Liver (tissue), 3 donors: Measurements from ENCODE around the gene LRRC51.

Experiments
- EGR1 ChIP-seq, 2 donors: IDR thresholded peaks; 2 replicates each; pipeline ENCODE4 v1.6.1; 2016 to 2018; ENCODE audit warnings: antibody characterized with exemption in 2 of 2, low read depth in 2 of 2
- GABPA ChIP-seq, 2 donors: IDR thresholded peaks in 1 of 2; conservative IDR thresholded peaks in 1 of 2; 2 replicates each; pipeline ENCODE4 v1.6.1; 2016; ENCODE audit warnings: antibody characterized with exemption in 2 of 2, mild to moderate bottlenecking in 1 of 2, moderate library complexity in 1 of 2
- HNF4A ChIP-seq, 2 donors: conservative IDR thresholded peaks; 2 replicates each; pipeline ENCODE4 v1.6.1; 2016; ENCODE audit warnings: antibody characterized with exemption in 2 of 2, mild to moderate bottlenecking in 2 of 2
- JUND ChIP-seq, 2 donors: IDR thresholded peaks; 2 replicates each; pipeline ENCODE4 v1.6.1; 2016; ENCODE audit warnings: antibody characterized with exemption in 2 of 2
- RAD21 ChIP-seq, 2 donors: IDR thresholded peaks; 2 replicates each; pipeline ENCODE4 v1.6.1; 2016; ENCODE audit warnings: antibody characterized with exemption in 2 of 2, mild to moderate bottlenecking in 2 of 2
- RXRA ChIP-seq, 2 donors: IDR thresholded peaks; 2 replicates each; pipeline ENCODE4 v1.6.1; 2017 to 2018; ENCODE audit warnings: antibody characterized with exemption in 2 of 2, mild to moderate bottlenecking in 1 of 2
- TAF1 ChIP-seq: conservative IDR thresholded peaks from 2 replicates; pipeline ENCODE4 v1.6.1; 2016; ENCODE audit warnings: antibody characterized with exemption, mild to moderate bottlenecking
- YY1 ChIP-seq: IDR thresholded peaks from 2 replicates; pipeline ENCODE4 v1.6.1; 2016; ENCODE audit warnings: antibody characterized with exemption, mild to moderate bottlenecking
- TF ChIP-seq, protein P1 (sequence below): fragments of 150-350 bp; IDR thresholded peaks from 2 replicates; pipeline ENCODE4 v1.5.1; 2017; ENCODE audit warnings: improper control_type of control experiment, low read depth, low read length; ENCODE audit not compliant: missing input control
- TF ChIP-seq, protein P2 (sequence below): IDR thresholded peaks from 2 replicates; pipeline ENCODE4 v1.6.1; 2016; ENCODE audit warnings: antibody characterized with exemption
- TF ChIP-seq, protein P3 (sequence below): IDR thresholded peaks from 2 replicates; pipeline ENCODE4 v1.6.1; 2016; ENCODE audit warnings: antibody characterized with exemption, mild to moderate bottlenecking
- TF ChIP-seq, protein P4 (sequence below): IDR thresholded peaks from 2 replicates; pipeline ENCODE4 v1.6.1; 2016; ENCODE audit warnings: antibody characterized with exemption
- donor health status: healthy.
- donor health status: healthy.

DNA sequence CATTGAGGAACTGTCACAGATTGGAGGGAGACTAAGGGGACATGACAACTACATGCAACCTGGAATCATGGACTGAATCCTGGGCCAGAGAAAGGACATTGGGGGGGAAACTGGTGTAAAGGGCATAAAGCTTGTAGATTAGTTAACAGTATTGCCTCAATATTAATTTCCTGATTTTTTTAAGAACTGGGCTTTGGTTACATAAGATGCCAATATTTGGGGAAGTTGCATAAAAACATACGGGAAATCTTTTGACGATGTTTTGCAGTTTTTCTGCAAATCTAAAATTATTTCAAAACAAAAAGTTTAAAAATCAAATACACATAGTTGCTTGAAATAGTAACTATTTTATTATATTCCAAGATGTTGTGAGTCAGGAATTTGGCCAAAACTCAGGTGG is 52.0 kb downstream of the LRRC51 start:
- TF ChIP-seq, protein P1, sequence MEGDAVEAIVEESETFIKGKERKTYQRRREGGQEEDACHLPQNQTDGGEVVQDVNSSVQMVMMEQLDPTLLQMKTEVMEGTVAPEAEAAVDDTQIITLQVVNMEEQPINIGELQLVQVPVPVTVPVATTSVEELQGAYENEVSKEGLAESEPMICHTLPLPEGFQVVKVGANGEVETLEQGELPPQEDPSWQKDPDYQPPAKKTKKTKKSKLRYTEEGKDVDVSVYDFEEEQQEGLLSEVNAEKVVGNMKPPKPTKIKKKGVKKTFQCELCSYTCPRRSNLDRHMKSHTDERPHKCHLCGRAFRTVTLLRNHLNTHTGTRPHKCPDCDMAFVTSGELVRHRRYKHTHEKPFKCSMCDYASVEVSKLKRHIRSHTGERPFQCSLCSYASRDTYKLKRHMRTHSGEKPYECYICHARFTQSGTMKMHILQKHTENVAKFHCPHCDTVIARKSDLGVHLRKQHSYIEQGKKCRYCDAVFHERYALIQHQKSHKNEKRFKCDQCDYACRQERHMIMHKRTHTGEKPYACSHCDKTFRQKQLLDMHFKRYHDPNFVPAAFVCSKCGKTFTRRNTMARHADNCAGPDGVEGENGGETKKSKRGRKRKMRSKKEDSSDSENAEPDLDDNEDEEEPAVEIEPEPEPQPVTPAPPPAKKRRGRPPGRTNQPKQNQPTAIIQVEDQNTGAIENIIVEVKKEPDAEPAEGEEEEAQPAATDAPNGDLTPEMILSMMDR = no peak
- TF ChIP-seq, protein P2, sequence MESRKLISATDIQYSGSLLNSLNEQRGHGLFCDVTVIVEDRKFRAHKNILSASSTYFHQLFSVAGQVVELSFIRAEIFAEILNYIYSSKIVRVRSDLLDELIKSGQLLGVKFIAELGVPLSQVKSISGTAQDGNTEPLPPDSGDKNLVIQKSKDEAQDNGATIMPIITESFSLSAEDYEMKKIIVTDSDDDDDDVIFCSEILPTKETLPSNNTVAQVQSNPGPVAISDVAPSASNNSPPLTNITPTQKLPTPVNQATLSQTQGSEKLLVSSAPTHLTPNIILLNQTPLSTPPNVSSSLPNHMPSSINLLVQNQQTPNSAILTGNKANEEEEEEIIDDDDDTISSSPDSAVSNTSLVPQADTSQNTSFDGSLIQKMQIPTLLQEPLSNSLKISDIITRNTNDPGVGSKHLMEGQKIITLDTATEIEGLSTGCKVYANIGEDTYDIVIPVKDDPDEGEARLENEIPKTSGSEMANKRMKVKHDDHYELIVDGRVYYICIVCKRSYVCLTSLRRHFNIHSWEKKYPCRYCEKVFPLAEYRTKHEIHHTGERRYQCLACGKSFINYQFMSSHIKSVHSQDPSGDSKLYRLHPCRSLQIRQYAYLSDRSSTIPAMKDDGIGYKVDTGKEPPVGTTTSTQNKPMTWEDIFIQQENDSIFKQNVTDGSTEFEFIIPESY = no peak
- TF ChIP-seq RXRA (IDR thresholded peaks at IDR 0.05) (no peak), TAF1 (no peak), RAD21 (IDR thresholded peaks at IDR 0.05) (no peak), YY1 (no peak), HNF4A (conservative IDR thresholded peaks at IDR 0.05) (no peak), EGR1 (IDR thresholded peaks at IDR 0.05; ENCODE audit: low read depth in 2 of 2) (no peak), JUND (IDR thresholded peaks at IDR 0.05) (no peak), GABPA (IDR thresholded peaks at IDR 0.05 in 1 of 2, conservative IDR thresholded peaks at IDR 0.05 in 1 of 2) (no peak)
- TF ChIP-seq, protein P3, sequence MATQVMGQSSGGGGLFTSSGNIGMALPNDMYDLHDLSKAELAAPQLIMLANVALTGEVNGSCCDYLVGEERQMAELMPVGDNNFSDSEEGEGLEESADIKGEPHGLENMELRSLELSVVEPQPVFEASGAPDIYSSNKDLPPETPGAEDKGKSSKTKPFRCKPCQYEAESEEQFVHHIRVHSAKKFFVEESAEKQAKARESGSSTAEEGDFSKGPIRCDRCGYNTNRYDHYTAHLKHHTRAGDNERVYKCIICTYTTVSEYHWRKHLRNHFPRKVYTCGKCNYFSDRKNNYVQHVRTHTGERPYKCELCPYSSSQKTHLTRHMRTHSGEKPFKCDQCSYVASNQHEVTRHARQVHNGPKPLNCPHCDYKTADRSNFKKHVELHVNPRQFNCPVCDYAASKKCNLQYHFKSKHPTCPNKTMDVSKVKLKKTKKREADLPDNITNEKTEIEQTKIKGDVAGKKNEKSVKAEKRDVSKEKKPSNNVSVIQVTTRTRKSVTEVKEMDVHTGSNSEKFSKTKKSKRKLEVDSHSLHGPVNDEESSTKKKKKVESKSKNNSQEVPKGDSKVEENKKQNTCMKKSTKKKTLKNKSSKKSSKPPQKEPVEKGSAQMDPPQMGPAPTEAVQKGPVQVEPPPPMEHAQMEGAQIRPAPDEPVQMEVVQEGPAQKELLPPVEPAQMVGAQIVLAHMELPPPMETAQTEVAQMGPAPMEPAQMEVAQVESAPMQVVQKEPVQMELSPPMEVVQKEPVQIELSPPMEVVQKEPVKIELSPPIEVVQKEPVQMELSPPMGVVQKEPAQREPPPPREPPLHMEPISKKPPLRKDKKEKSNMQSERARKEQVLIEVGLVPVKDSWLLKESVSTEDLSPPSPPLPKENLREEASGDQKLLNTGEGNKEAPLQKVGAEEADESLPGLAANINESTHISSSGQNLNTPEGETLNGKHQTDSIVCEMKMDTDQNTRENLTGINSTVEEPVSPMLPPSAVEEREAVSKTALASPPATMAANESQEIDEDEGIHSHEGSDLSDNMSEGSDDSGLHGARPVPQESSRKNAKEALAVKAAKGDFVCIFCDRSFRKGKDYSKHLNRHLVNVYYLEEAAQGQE = no peak
- TF ChIP-seq, protein P4, sequence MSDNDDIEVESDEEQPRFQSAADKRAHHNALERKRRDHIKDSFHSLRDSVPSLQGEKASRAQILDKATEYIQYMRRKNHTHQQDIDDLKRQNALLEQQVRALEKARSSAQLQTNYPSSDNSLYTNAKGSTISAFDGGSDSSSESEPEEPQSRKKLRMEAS = no peak
